Measurements from ENCODE around the gene KRTAP10-5.

- TF ChIP-seq POLR2AphosphoS5 (IDR thresholded peaks at IDR 0.05; ENCODE audit: low read depth) (no peak), CTCF (IDR thresholded peaks at IDR 0.05; ENCODE audit: insufficient read depth, low read length) (no peak), GABPA (IDR thresholded peaks at IDR 0.05; ENCODE audit: low read depth) (no peak)
Measured at GRCh38 chr21:44544566-44544965, 35.8 kb downstream of the KRTAP10-5 start.

Data from HL-60 (cell line).